ENCODE results near the gene UBAC2.

UBAC2 gene

GRCh38 chr13:99335603-99336002, 134.9 kb downstream of the UBAC2 start:
- H3K27ac ChIP-seq (ENCODE audit: low read depth, low read length), result no peak overlapping the region
- peaks cover 12% of the 10 kb centered on the region for H3K36me3 ChIP-seq (ENCODE audit: control insufficient read depth, insufficient read depth, low read length)
- peaks cover 11% of the 10 kb centered on the region; the same call in 1 of the 2 replicates for H3K4me1 ChIP-seq (ENCODE audit: control insufficient read depth, insufficient read depth, low read length)
- no peaks in the 10 kb centered on the region for H3K9me3 ChIP-seq (ENCODE audit: control insufficient read depth, insufficient read depth, low read length)
- H3K27me3 ChIP-seq (ENCODE audit: control insufficient read depth, insufficient read depth, low read length), result no peaks in the 10 kb centered on the region
- H3K9ac ChIP-seq (ENCODE audit: low read depth, low read length), result no peak overlapping the region
- no peak overlapping the region for H3K4me3 ChIP-seq (ENCODE audit: low read depth, low read length)

DNA sequence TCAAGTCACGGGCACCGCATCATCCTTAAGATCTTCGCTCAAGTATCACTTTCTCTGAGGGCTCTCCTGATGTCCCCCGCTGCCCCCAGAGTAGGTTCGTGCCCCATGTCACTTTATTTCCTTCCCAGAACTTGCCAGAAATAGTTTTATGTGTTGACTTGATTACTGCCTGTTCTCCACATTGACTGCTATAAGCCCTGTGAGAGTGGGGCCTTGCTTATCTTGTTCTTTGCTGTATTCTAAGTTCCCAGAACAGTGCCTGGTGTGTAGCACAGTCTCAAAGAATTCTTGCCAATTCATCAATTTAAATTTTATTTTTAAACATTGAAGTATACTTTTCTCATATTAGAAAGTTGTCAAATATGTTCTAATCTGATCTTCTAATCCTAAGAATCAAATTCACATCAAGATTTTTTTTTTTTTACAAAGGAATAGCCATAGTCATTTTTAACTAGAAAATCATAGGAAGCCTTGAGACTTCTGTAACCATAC, 138.6 kb downstream of the UBAC2 start:
- H3K4me1 ChIP-seq (ENCODE audit: control insufficient read depth, insufficient read depth, low read length), result peaks cover 11% of the 10 kb centered on the region; the same call in 1 of the 2 replicates
- no peaks in the 10 kb centered on the region for H3K27me3 ChIP-seq (ENCODE audit: control insufficient read depth, insufficient read depth, low read length)
- H3K27ac ChIP-seq (ENCODE audit: low read depth, low read length), result no peak overlapping the region
- H3K9me3 ChIP-seq (ENCODE audit: control insufficient read depth, insufficient read depth, low read length), result no peaks in the 10 kb centered on the region
- H3K9ac ChIP-seq (ENCODE audit: low read depth, low read length), result no peak overlapping the region
- no peak overlapping the region for H3K4me3 ChIP-seq (ENCODE audit: low read depth, low read length)
- H3K36me3 ChIP-seq (ENCODE audit: control insufficient read depth, insufficient read depth, low read length), result peaks cover 46% of the 10 kb centered on the region

GRCh38 chr13:99339736-99340397, 139.2 kb downstream of the UBAC2 start:
- Histone ChIP-seq H3K4me3 (ENCODE audit: low read depth, low read length) (no peak overlapping the region), H3K36me3 (ENCODE audit: control insufficient read depth, insufficient read depth, low read length) (peaks cover 50% of the 10 kb centered on the region), H3K9me3 (ENCODE audit: control insufficient read depth, insufficient read depth, low read length) (no peaks in the 10 kb centered on the region), H3K4me1 (ENCODE audit: control insufficient read depth, insufficient read depth, low read length) (peaks cover 11% of the 10 kb centered on the region; the same call in 1 of the 2 replicates), H3K27me3 (ENCODE audit: control insufficient read depth, insufficient read depth, low read length) (no peaks in the 10 kb centered on the region), H3K9ac (ENCODE audit: low read depth, low read length) (no peak overlapping the region), H3K27ac (ENCODE audit: low read depth, low read length) (no peak overlapping the region)

GRCh38 chr13:99340638-99341037, 140.0 kb downstream of the UBAC2 start:
- Histone ChIP-seq H3K36me3 (ENCODE audit: control insufficient read depth, insufficient read depth, low read length) (peaks cover 48% of the 10 kb centered on the region), H3K27me3 (ENCODE audit: control insufficient read depth, insufficient read depth, low read length) (no peaks in the 10 kb centered on the region), H3K9me3 (ENCODE audit: control insufficient read depth, insufficient read depth, low read length) (no peaks in the 10 kb centered on the region), H3K4me1 (ENCODE audit: control insufficient read depth, insufficient read depth, low read length) (peaks cover 11% of the 10 kb centered on the region; the same call in 1 of the 2 replicates), H3K27ac (ENCODE audit: low read depth, low read length) (no peak overlapping the region), H3K4me3 (ENCODE audit: low read depth, low read length) (no peak overlapping the region), H3K9ac (ENCODE audit: low read depth, low read length) (no peak overlapping the region)

DNA sequence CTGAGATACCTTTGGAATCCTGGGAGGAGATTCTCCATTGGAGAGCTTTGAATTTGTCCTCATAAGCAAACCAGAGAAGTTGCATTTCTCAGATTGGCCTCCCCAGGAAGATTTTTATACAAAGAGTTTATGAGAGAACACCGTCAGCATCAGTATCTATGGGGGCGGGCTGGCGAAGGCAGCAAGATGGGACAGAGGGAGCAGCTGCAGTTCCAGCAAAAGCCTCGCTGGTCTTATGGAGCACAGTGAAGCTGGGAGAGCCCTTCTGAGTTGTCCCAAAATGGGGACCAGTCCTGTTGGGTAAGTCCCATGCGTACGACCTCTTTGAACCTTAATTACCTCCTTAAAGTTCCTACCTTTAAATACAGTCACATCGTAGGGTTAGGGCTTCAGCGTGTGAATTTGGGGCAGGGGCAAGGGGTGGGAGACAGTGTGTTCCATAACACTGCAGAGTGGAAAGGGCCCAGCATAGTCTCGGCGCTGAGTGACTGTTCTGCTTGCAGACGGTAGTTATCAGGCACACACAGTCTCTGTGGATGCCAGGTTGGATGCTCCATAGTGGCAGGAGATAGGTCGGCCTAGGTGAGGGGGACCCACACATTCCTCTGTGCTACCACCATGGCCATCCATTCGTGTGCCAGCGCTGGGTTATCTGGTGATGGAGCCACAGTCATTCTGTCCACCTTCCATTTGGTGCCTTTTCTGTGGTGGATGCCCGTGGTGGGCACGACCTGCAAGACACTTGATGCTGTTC, 141.5 kb downstream of the UBAC2 start:
- no peak overlapping the region for H3K27ac ChIP-seq (ENCODE audit: low read depth, low read length)
- no peaks in the 10 kb centered on the region for H3K4me1 ChIP-seq (ENCODE audit: control insufficient read depth, insufficient read depth, low read length)
- no peak overlapping the region for H3K9ac ChIP-seq (ENCODE audit: low read depth, low read length)
- H3K36me3 ChIP-seq (ENCODE audit: control insufficient read depth, insufficient read depth, low read length), result peaks cover 44% of the 10 kb centered on the region
- no peaks in the 10 kb centered on the region for H3K27me3 ChIP-seq (ENCODE audit: control insufficient read depth, insufficient read depth, low read length)
- no peaks in the 10 kb centered on the region for H3K9me3 ChIP-seq (ENCODE audit: control insufficient read depth, insufficient read depth, low read length)
- H3K4me3 ChIP-seq (ENCODE audit: low read depth, low read length), result no peak overlapping the region

- no peak overlapping the region for H3K4me3 ChIP-seq (ENCODE audit: low read depth, low read length)
- no peak overlapping the region for H3K9ac ChIP-seq (ENCODE audit: low read depth, low read length)
- no peak overlapping the region for H3K27ac ChIP-seq (ENCODE audit: low read depth, low read length)
- no peaks in the 10 kb centered on the region for H3K4me1 ChIP-seq (ENCODE audit: control insufficient read depth, insufficient read depth, low read length)
- peaks cover 50% of the 10 kb centered on the region for H3K36me3 ChIP-seq (ENCODE audit: control insufficient read depth, insufficient read depth, low read length)
- no peaks in the 10 kb centered on the region for H3K27me3 ChIP-seq (ENCODE audit: control insufficient read depth, insufficient read depth, low read length)
- no peaks in the 10 kb centered on the region for H3K9me3 ChIP-seq (ENCODE audit: control insufficient read depth, insufficient read depth, low read length)
Measured at GRCh38 chr13:99342723-99343315, 142.2 kb downstream of the UBAC2 start.

GRCh38 chr13:99344610-99345208, 144.1 kb downstream of the UBAC2 start:
- H3K36me3 ChIP-seq (ENCODE audit: control insufficient read depth, insufficient read depth, low read length), result peaks cover 62% of the 10 kb centered on the region

GRCh38 chr13:99345345-99345744, 144.7 kb downstream of the UBAC2 start:
- no peaks in the 10 kb centered on the region for H3K27me3 ChIP-seq (ENCODE audit: control insufficient read depth, insufficient read depth, low read length)
- H3K9ac ChIP-seq (ENCODE audit: low read depth, low read length), result no peak overlapping the region
- peaks cover 60% of the 10 kb centered on the region for H3K36me3 ChIP-seq (ENCODE audit: control insufficient read depth, insufficient read depth, low read length)
- no peaks in the 10 kb centered on the region for H3K9me3 ChIP-seq (ENCODE audit: control insufficient read depth, insufficient read depth, low read length)
- H3K4me1 ChIP-seq (ENCODE audit: control insufficient read depth, insufficient read depth, low read length), result no peaks in the 10 kb centered on the region
- H3K27ac ChIP-seq (ENCODE audit: low read depth, low read length), result no peak overlapping the region
- no peak overlapping the region for H3K4me3 ChIP-seq (ENCODE audit: low read depth, low read length)

More at GRCh38 chr13:99344610-99345208, 144.1 kb downstream of the UBAC2 start:
- Histone ChIP-seq H3K4me1 (ENCODE audit: control insufficient read depth, insufficient read depth, low read length) (no peaks in the 10 kb centered on the region), H3K9me3 (ENCODE audit: control insufficient read depth, insufficient read depth, low read length) (no peaks in the 10 kb centered on the region), H3K9ac (ENCODE audit: low read depth, low read length) (no peak overlapping the region), H3K27me3 (ENCODE audit: control insufficient read depth, insufficient read depth, low read length) (no peaks in the 10 kb centered on the region), H3K4me3 (ENCODE audit: low read depth, low read length) (no peak overlapping the region), H3K27ac (ENCODE audit: low read depth, low read length) (no peak overlapping the region)

GRCh38 chr13:99346335-99347042, 145.8 kb downstream of the UBAC2 start:
- Histone ChIP-seq H3K4me3 (ENCODE audit: low read depth, low read length) (no peak overlapping the region), H3K9ac (ENCODE audit: low read depth, low read length) (no peak overlapping the region), H3K27ac (ENCODE audit: low read depth, low read length) (no peak overlapping the region), H3K4me1 (ENCODE audit: control insufficient read depth, insufficient read depth, low read length) (no peaks in the 10 kb centered on the region), H3K36me3 (ENCODE audit: control insufficient read depth, insufficient read depth, low read length) (peaks cover 54% of the 10 kb centered on the region), H3K9me3 (ENCODE audit: control insufficient read depth, insufficient read depth, low read length) (no peaks in the 10 kb centered on the region), H3K27me3 (ENCODE audit: control insufficient read depth, insufficient read depth, low read length) (no peaks in the 10 kb centered on the region)

GRCh38 chr13:99347335-99347878, 146.8 kb downstream of the UBAC2 start:
- Histone ChIP-seq H3K36me3 (ENCODE audit: control insufficient read depth, insufficient read depth, low read length) (peaks cover 50% of the 10 kb centered on the region), H3K9ac (ENCODE audit: low read depth, low read length) (no peak overlapping the region), H3K27me3 (ENCODE audit: control insufficient read depth, insufficient read depth, low read length) (no peaks in the 10 kb centered on the region), H3K4me3 (ENCODE audit: low read depth, low read length) (no peak overlapping the region), H3K27ac (ENCODE audit: low read depth, low read length) (no peak overlapping the region), H3K4me1 (ENCODE audit: control insufficient read depth, insufficient read depth, low read length) (no peaks in the 10 kb centered on the region), H3K9me3 (ENCODE audit: control insufficient read depth, insufficient read depth, low read length) (no peaks in the 10 kb centered on the region)

Data from HUES48 (cell line).